ENCODE measurements around the gene PIMREG.

Gene PIMREG

DNA sequence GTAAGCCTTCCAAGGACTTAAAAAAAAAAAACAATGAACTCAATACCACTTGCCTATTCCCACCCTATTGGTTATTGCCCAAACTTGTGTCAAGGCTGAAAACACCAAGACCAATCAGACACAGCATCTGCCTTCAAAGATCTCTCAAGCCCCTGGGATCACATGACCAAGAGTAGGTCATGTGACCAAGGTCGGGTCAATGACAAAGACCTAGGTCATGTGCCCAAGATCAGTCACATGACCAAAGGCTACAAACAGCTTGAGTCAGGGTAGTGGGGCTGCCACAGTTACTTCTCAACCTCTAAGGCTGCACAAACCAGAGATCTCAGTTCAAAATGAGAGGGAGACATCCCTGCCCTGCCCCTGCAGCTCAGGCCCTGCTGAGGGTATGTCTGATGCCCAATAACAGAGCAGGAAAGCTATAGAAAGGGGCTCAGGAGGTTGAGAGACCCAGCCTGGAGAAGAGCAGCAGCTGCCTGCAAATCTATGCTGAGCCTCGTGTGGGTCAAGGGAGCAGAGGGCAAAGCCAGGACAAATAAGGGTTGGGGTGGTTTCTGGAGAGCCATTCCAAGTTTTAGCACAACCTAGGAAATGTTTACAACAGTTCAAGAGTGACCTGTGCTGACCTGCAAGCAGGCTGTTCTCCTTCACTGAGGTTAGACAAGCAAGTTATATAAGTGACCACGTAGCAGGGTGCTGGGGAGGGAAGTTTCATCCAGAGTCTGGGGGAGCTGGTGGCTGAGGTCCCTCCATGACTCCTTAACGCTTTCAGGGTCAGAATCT lies 48.8 kb downstream of the PIMREG start:
- H3K36me3 ChIP-seq: no peaks in the 10 kb centered on the region
- no peak for DNase-seq
- H3K27me3 ChIP-seq (ENCODE audit: insufficient read depth, low read depth, severe bottlenecking): no peaks in the 10 kb centered on the region
- H3K9me3 ChIP-seq (ENCODE audit: severe bottlenecking): no peaks in the 10 kb centered on the region
- no peak overlapping the region for H3K4me3 ChIP-seq (ENCODE audit: low read depth, low read length)
- TF ChIP-seq, protein P1, sequence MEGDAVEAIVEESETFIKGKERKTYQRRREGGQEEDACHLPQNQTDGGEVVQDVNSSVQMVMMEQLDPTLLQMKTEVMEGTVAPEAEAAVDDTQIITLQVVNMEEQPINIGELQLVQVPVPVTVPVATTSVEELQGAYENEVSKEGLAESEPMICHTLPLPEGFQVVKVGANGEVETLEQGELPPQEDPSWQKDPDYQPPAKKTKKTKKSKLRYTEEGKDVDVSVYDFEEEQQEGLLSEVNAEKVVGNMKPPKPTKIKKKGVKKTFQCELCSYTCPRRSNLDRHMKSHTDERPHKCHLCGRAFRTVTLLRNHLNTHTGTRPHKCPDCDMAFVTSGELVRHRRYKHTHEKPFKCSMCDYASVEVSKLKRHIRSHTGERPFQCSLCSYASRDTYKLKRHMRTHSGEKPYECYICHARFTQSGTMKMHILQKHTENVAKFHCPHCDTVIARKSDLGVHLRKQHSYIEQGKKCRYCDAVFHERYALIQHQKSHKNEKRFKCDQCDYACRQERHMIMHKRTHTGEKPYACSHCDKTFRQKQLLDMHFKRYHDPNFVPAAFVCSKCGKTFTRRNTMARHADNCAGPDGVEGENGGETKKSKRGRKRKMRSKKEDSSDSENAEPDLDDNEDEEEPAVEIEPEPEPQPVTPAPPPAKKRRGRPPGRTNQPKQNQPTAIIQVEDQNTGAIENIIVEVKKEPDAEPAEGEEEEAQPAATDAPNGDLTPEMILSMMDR (IDR thresholded peaks at IDR 0.05; ENCODE audit: low read depth, low read length): no peak
- H3K27ac ChIP-seq: no peak overlapping the region

DNA sequence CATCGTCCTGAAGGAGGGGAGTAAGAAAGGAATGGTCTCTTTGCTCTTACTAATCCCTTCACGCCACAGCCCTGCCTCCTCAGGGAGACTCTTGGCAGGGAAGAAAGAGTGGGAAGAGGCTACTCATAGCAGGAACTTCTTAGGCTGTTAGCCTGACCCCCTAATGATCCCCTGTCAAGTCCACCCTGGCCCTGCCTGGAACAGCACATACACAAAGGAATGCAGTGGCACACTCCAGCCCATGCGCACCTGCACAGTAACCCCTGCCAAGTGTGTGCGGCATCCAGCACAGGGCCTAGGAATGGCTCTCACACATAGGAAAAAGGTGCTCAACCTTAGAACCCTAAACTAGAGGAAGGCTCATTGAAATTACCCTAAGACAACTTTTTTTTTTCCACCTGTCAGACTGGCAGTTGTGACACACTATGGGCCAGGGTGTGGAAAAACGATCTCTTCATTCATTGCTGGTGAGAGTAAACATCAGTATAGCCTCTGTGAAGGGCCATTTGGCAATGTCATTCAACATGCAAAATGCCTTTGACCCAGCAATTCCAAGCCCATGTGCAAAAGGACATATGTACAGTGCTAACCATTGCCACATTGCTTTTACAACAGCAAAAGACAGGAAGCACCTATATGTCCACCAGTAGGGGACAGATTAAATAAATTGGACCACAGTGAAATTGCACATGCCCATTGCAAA lies 50.1 kb downstream of the PIMREG start:
- no peaks in the 10 kb centered on the region for H3K9me3 ChIP-seq (ENCODE audit: severe bottlenecking)
- no peaks in the 10 kb centered on the region for H3K27me3 ChIP-seq (ENCODE audit: insufficient read depth, low read depth, severe bottlenecking)
- TF ChIP-seq, protein P1 (IDR thresholded peaks at IDR 0.05; ENCODE audit: low read depth, low read length): no peak
- DNase-seq: no peak
- H3K4me3 ChIP-seq (ENCODE audit: low read depth, low read length): no peak overlapping the region
- no peak overlapping the region for H3K27ac ChIP-seq
- H3K36me3 ChIP-seq: no peaks in the 10 kb centered on the region

DNA sequence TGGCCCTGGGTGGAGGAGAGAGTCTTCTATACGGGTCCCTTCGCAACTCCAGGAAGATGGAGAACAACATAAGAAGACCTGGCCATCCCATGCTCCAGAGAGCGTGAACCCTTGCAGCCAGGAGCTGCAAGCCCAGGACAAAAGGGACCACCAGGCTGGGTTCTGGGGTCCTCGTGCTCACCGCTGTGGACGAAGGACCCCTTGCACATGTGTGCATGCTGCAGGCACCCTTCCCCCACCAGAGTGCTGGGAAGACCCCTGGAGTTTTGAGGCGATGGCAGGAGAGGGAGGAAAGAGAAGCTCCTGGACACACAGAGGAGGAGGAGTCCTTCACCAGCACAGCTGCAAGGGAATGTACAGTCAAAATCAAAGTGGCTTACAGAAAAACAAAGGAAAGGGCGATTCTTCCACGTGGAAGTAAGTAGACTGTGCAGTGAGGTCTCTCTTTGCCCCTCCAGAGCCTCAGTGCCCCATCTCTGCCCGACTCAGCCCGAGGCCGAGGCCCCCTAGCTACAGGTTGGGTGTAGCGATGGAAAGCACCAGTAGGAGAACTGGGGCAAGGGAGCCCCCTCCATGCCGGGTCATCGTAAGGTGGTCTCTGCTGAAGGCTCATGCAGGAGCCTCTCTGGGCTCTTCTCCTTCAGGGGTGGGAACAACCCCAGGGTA lies 51.3 kb downstream of the PIMREG start:
- Histone ChIP-seq H3K36me3 (no peaks in the 10 kb centered on the region), H3K4me3 (ENCODE audit: low read depth, low read length) (peak overlapping the region; percentile 37), H3K27ac (peak overlapping the region; percentile 58), H3K9me3 (ENCODE audit: severe bottlenecking) (no peaks in the 10 kb centered on the region), H3K27me3 (ENCODE audit: insufficient read depth, low read depth, severe bottlenecking) (no peaks in the 10 kb centered on the region)
- TF ChIP-seq, protein P1 (IDR thresholded peaks at IDR 0.05; ENCODE audit: low read depth, low read length): peak; percentile 57
- peak; percentile 44 for DNase-seq

DNA sequence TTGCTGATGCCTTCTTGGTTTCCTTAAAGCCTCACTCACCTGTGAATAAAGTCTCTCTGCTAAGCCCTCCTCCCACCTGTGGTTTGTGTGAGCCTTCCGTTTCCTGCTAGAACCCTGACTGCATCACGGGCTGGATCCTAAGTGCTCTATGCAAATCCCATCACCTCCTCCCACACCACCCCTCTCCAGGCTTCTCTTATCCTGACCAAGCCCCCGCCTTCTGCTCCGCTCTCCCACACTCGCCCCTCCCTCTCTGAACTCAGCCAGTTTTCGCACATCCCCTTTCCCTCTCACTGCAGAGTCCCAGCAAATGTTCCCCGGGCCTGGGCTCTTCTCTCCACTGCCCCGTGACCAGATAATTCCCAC lies 51.8 kb downstream of the PIMREG start:
- peak; percentile 90 for DNase-seq
- TF ChIP-seq, protein P1 (IDR thresholded peaks at IDR 0.05; ENCODE audit: low read depth, low read length): no peak
- Histone ChIP-seq H3K4me3 (ENCODE audit: low read depth, low read length) (peak overlapping the region; percentile 37), H3K27ac (peak overlapping the region; percentile 58), H3K36me3 (no peaks in the 10 kb centered on the region), H3K27me3 (ENCODE audit: insufficient read depth, low read depth, severe bottlenecking) (no peaks in the 10 kb centered on the region), H3K9me3 (ENCODE audit: severe bottlenecking) (no peaks in the 10 kb centered on the region)

DNA sequence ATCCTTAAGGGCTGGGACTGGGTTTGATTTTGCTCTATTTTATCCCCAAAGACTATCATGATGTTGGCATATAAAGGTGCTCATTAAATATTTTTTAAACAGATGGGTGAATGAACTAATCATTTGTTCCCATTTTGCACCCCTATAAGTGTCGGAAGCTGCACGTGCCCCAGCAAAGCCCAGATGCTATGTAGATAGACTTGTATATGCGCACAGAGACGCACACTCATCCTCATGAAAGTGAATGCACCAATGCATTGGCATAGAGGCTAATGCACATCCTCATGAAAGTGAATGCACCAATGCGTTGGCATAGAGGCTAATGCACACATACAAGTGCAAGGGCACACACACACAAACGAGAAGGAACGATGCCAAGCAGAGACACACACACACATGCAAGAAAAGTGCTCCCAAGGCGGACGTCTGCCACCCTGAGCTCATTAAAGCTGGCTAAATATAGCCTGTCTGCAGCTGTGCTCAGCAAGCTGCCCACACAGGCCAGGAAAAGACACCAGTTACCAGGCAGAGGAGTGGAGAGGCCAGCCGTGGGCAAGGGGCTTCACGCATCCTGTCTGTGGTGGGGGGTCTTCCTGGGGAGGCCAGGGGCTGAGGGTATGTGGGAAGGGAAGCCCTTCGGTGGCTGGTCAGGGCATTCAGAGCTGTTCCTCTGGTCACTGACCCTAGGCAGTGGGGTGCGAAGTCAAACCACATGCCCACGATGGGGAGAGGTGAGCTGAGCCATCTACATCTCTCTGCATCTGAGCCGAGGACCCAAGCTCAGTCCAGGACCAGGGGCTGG lies 52.6 kb downstream of the PIMREG start:
- TF ChIP-seq, protein P1 (IDR thresholded peaks at IDR 0.05; ENCODE audit: low read depth, low read length): no peak
- no peaks in the 10 kb centered on the region for H3K36me3 ChIP-seq
- H3K9me3 ChIP-seq (ENCODE audit: severe bottlenecking): no peaks in the 10 kb centered on the region
- DNase-seq: peak; percentile 43
- H3K27ac ChIP-seq: peak overlapping the region; percentile 58
- peak overlapping the region; percentile 37 for H3K4me3 ChIP-seq (ENCODE audit: low read depth, low read length)
- no peaks in the 10 kb centered on the region for H3K27me3 ChIP-seq (ENCODE audit: insufficient read depth, low read depth, severe bottlenecking)

Measured in WERI-Rb-1 (cell line).